RWPE1 (cell line): ENCODE measurements around the gene C22orf15.

Experiments
- CTCF ChIA-PET: fragments of 350-600 bp; sonication (Branson Sonifier 250); formaldehyde crosslinking; extraction: SDS; loops from one replicate; lab custom pipeline; 2021; lab: Yijun Ruan, JAX
- POLR2A ChIA-PET: fragments of 400-600 bp; formaldehyde crosslinking; extraction: SDS; loops from one replicate; lab custom pipeline; 2020; ENCODE audit warnings: antibody characterized with exemption; ENCODE audit not compliant: low non-redundant PET; lab: Yijun Ruan, JAX
- DNase-seq: peaks from one replicate; pipeline ENCODE4 v3.0.0; 2012; ENCODE audit warnings: low spot score
- H3K27ac ChIP-seq: fragments of 450-650 bp; 2 replicates; pipeline ENCODE4 v1.5.1; 2017
- TF ChIP-seq, protein P1 (sequence below): fragments of 450-650 bp; conservative IDR thresholded peaks from 2 replicates; pipeline ENCODE4 v1.5.1; 2017; ENCODE audit warnings: low read depth, mild to moderate bottlenecking

The C22orf15 gene

DNA sequence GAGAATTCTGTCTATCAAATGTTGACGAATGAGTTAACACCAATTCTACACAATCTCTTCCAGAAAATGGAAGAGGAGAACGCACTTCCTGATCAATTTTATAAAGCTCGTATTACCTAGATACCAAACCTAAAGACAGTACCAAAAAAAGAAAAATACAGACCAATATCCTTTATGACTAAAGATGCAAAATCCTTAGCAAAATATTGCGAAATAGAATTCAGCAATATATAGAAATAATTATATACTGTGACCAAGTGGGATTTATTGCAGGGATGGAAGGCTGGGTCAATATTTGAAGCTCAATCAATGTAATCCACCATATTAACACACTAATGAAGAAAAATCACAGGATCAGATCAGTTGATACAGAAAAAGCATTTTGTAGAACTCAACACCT is 49.6 kb downstream of the C22orf15 start:
- POLR2A ChIA-PET, result no interaction called here
- no peak for DNase-seq
- CTCF ChIA-PET, result interaction anchor here (0.6 kb wide), 1 partner anchor 107 kb away, joined by 3 read pairs; no protein-coding TSS in a partner anchor
- no peak overlapping the region for H3K27ac ChIP-seq
- TF ChIP-seq, protein P1, sequence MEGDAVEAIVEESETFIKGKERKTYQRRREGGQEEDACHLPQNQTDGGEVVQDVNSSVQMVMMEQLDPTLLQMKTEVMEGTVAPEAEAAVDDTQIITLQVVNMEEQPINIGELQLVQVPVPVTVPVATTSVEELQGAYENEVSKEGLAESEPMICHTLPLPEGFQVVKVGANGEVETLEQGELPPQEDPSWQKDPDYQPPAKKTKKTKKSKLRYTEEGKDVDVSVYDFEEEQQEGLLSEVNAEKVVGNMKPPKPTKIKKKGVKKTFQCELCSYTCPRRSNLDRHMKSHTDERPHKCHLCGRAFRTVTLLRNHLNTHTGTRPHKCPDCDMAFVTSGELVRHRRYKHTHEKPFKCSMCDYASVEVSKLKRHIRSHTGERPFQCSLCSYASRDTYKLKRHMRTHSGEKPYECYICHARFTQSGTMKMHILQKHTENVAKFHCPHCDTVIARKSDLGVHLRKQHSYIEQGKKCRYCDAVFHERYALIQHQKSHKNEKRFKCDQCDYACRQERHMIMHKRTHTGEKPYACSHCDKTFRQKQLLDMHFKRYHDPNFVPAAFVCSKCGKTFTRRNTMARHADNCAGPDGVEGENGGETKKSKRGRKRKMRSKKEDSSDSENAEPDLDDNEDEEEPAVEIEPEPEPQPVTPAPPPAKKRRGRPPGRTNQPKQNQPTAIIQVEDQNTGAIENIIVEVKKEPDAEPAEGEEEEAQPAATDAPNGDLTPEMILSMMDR, result no peak
